Measurements from ENCODE around the gene ZNF593OS. TPM values are rescaled to one million over a fixed set of nuclear protein-coding genes. Genes with fewer than 3 reads are reported as not detected.

The ZNF593OS gene
- total RNA-seq, 2 experiments from 2014 or later = not detected

- Histone ChIP-seq H3K27me3 (ENCODE audit: control insufficient read depth in 1 of 2, insufficient read depth in 2 of 2, low read length in 2 of 2) (no peaks in the 10 kb centered on the region), H3K36me3 (ENCODE audit: insufficient read depth, low read length) (no peaks in the 10 kb centered on the region), H3K4me1 (ENCODE audit: insufficient read depth, low read length) (peaks cover 34% of the 10 kb centered on the region), H3K4me3 (ENCODE audit: low read length) (no peak overlapping the region), H3K27ac (ENCODE audit: low read depth in 1 of 2, low read length in 2 of 2) (no peak overlapping the region), H3K9me3 (ENCODE audit: control insufficient read depth in 1 of 2, insufficient read depth in 1 of 2, low read length in 2 of 2) (no peaks in the 10 kb centered on the region)
- CTCF ChIA-PET = interaction anchor here (0.9 to 3.0 kb wide), 2 partner anchors 31 to 34 kb away, joined by 4 to 17 read pairs; partner anchors contain the start of genes CEP85 and ZNF593
- Mint-ChIP-seq H3K36me3 (ENCODE audit: low read depth) (no peaks in the 10 kb centered on the region), H3K4me3 (no peak overlapping the region), H3K27me3 (no peaks in the 10 kb centered on the region), H3K9me3 (no peaks in the 10 kb centered on the region), H3K4me1 (ENCODE audit: low read depth) (peaks cover 23% of the 10 kb centered on the region), H3K27ac (no peak overlapping the region)
- no peak for DNase-seq
- intact Hi-C loops (cut with DNase I, micrococcal nuclease) = no loop called here
- ATAC-seq (ENCODE audit: poor library complexity) = no peak
- no peak for TF ChIP-seq CTCF (IDR thresholded peaks at IDR 0.05)
- POLR2A ChIA-PET = no interaction called here
Observed at GRCh38 chr1:26200413-26200812, 28.8 kb upstream of the ZNF593OS start.

DNA sequence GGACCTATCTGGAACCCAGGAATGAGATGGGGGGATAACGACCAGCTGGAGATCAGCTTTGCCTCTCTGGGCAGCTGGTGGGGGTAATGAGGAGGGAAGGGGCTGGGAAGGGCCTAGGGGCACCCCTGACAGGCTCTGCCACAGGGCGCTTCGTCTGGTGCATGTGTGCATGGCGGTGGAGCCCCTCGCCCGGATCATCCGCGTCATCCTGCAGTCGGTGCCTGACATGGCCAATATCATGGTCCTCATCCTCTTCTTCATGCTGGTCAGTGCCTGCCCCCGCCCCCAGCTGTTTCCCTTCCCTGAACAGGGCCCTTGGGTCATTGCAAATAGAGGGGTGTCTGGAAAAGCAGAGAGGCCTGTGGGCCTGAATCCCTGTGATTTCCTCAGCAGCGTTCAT is 26.2 kb upstream of the ZNF593OS start:
- Mint-ChIP-seq H3K4me3 (no peak overlapping the region), H3K27me3 (no peaks in the 10 kb centered on the region), H3K4me1 (ENCODE audit: low read depth) (peaks cover 16% of the 10 kb centered on the region), H3K36me3 (ENCODE audit: low read depth) (no peaks in the 10 kb centered on the region), H3K27ac (no peak overlapping the region), H3K9me3 (no peaks in the 10 kb centered on the region)
- DNase-seq = no peak
- ATAC-seq (ENCODE audit: poor library complexity) = no peak
- Histone ChIP-seq H3K9me3 (ENCODE audit: control insufficient read depth in 1 of 2, insufficient read depth in 1 of 2, low read length in 2 of 2) (no peaks in the 10 kb centered on the region), H3K4me1 (ENCODE audit: insufficient read depth, low read length) (peaks cover 26% of the 10 kb centered on the region), H3K27ac (ENCODE audit: low read depth in 1 of 2, low read length in 2 of 2) (no peak overlapping the region), H3K36me3 (ENCODE audit: insufficient read depth, low read length) (no peaks in the 10 kb centered on the region), H3K27me3 (ENCODE audit: control insufficient read depth in 1 of 2, insufficient read depth in 2 of 2, low read length in 2 of 2) (no peaks in the 10 kb centered on the region), H3K4me3 (ENCODE audit: low read length) (no peak overlapping the region)
- no peak for TF ChIP-seq CTCF (IDR thresholded peaks at IDR 0.05)
- ChIA-PET CTCF (no interaction called here), POLR2A (no interaction called here)
- intact Hi-C loops (cut with DNase I, micrococcal nuclease) = no loop called here

DNA sequence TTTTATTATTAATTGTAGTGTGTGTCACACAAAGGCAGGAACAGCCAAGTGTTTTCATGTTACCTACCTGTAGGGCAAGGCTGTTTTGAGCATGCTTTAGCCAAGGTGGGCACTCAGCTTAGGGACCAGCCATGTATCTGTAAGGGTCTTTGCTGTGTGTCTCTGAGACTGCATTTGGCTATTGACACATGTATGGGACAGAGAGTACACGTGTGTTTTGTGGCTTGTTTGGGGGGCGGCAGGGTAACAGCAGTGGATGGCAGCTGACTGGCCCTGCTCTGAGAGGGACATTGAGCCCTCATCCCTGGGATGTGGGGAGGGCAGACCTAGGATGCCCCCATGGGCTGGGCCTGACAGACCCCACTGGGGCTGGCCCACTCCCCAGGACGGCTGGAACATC is 25.7 kb upstream of the ZNF593OS start:
- ChIA-PET CTCF (no interaction called here), POLR2A (no interaction called here)
- H3K27me3 ChIP-seq (ENCODE audit: control insufficient read depth in 1 of 2, insufficient read depth in 2 of 2, low read length in 2 of 2) = no peaks in the 10 kb centered on the region
- no peaks in the 10 kb centered on the region for H3K27me3 Mint-ChIP-seq
- H3K36me3 Mint-ChIP-seq (ENCODE audit: low read depth) = no peaks in the 10 kb centered on the region
- H3K36me3 ChIP-seq (ENCODE audit: insufficient read depth, low read length) = no peaks in the 10 kb centered on the region
- no peak overlapping the region for H3K4me3 ChIP-seq (ENCODE audit: low read length)
- no peaks in the 10 kb centered on the region for H3K9me3 ChIP-seq (ENCODE audit: control insufficient read depth in 1 of 2, insufficient read depth in 1 of 2, low read length in 2 of 2)
- intact Hi-C loops (cut with DNase I, micrococcal nuclease) = no loop called here
- peaks cover 21% of the 10 kb centered on the region for H3K4me1 ChIP-seq (ENCODE audit: insufficient read depth, low read length)
- no peak overlapping the region for H3K27ac ChIP-seq (ENCODE audit: low read depth in 1 of 2, low read length in 2 of 2)
- no peak for DNase-seq
- no peak for ATAC-seq (ENCODE audit: poor library complexity)
- TF ChIP-seq CTCF (IDR thresholded peaks at IDR 0.05) = no peak
- H3K4me1 Mint-ChIP-seq (ENCODE audit: low read depth) = peaks cover 11% of the 10 kb centered on the region
- no peaks in the 10 kb centered on the region for H3K9me3 Mint-ChIP-seq
- H3K27ac Mint-ChIP-seq = no peak overlapping the region
- no peak overlapping the region for H3K4me3 Mint-ChIP-seq
